Epithelial cell of prostate (primary cell): ENCODE data around the gene WDR27.
"Not testable (repeated sequence)": the region's sequence is repeated elsewhere in the genome, so short reads cannot be mapped to it uniquely, and the experiment has no call there.

ENCODE experiments used
- DNase-seq: peaks from one replicate; pipeline ENCODE4 v3.0.0-alpha.2; 2011; ENCODE audit warnings: low read depth, low spot score
- H3K27ac ChIP-seq: fragments of 450-650 bp; 2 replicates; pipeline ENCODE4 v1.5.1; 2017; ENCODE audit warnings: mild to moderate bottlenecking

Gene WDR27

DNA sequence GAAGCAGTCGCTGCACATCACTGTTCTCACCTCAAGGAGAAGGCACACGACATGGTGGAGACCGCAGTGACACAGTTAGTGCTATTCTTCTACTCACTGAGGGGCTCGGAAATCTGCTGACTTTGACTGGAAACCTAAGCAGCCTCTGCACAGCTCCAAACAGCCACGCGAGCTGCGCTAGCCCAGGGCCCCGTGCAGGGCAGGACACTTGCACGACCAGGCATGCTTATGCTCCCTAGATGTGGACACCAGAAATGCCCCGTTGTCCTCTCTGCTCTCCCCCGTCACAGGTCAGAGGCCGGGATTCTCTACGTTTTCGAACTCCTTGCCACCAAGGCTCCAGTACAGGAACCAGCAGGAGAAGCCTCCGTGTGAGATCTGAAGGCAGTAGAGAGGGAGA, 201.1 kb downstream of the WDR27 start:
- H3K27ac ChIP-seq: no peak overlapping the region
- no peak for DNase-seq

DNA sequence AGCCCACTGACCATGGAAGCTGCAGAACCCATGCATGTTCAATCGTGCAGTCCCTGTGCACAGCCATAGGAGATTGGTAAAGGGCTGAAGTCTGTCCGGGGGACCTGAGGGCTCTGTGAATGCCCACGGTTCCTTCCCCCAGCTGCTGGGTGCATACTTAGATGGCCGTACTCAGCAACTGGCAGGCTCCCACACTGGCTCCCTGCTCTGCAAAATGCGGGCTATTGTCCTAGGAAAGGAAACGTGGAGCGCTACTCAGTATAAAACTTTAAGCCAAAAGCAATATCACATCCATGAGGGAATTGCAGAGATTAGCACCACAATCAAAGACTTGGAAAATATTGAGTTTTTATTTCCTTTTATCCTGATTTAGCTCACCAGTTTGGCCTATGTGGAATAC, 202.0 kb downstream of the WDR27 start:
- no peak overlapping the region for H3K27ac ChIP-seq
- DNase-seq: no peak

DNA sequence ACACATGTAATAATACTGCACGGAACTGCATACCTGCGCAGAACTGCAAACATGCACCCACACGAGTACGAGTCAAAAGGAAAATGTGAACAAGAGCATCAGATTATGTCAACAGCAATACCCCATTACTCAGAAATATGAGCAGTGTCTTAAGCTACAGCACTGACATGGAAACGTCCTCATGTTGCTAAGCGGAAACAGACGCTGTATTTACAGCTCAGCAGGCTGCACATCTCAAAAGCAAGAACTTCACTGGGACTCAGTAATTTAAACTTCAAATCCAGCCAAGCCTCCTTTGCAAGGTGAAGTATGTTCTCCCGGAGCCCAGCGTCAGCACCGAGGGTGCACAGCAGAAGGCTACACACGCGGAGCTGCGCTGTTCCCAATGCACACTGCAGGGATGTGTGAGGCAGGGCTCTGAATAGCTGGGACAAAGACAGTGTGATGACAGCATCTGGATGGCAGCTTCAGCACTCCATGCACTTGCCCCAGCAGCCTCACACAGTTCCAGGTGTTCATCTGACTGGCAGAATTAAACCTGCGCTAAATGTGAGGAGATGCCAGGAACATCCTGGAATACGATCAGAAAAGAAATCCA, 202.8 kb downstream of the WDR27 start:
- no peak for DNase-seq
- H3K27ac ChIP-seq: no peak overlapping the region

DNA sequence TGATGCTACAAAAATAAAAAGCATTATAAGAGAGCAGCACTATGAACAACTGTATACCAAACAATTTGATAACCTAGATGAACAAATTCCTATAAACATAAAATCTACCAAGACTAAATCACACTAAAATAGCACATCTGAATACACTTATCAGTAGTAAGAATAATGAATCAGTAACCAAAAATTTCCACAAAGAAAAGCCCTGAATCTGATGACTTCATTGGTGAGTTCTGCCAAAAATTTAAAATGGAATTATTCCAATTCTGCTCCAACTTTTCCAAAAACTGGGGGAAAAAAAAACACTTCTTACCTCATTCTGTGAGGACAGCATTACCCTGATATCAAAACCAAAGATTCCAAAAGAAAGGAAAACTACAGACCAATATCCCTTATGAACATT, 206.2 kb downstream of the WDR27 start:
- H3K27ac ChIP-seq: no peak overlapping the region
- DNase-seq: no peak

DNA sequence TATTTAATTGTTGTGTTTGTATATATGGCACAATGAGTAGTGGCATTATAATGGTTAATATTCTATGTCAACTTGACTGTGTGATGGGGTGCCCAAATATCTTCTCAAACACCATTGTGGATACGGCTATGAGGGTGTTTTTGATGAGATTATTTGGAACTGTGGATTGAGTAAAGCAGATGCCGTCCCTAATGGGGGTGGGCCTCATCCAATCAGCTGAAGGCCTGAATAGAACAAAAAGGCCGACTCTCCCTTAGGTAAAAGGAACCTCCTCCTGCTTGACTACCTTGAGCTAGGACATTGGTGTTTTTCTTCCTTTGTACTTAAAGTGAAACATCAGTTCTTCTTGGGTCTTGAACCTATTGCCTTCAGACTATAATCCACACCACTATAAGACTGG, 207.8 kb downstream of the WDR27 start:
- H3K27ac ChIP-seq: no peak overlapping the region
- no peak for DNase-seq

DNA sequence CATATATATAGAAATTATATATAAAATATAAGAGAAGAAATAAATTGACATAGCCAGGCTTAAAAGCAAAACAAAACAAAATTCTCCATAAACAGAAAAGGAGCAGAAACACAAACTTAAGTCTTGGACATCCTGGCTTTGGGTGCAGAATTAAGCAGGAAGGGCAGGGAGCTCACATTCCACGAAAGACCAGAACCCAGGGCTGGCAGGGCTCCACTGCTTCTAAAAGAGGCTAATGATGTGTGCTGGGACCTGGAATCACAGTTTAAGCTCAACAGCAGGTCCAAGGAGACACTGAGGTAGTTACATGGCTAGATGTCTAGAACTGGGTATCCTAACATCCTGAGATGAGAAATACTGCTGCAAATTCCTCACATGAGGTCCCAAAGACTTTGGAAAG, 210.3 kb downstream of the WDR27 start:
- H3K27ac ChIP-seq: no peak overlapping the region
- DNase-seq: no peak

DNA sequence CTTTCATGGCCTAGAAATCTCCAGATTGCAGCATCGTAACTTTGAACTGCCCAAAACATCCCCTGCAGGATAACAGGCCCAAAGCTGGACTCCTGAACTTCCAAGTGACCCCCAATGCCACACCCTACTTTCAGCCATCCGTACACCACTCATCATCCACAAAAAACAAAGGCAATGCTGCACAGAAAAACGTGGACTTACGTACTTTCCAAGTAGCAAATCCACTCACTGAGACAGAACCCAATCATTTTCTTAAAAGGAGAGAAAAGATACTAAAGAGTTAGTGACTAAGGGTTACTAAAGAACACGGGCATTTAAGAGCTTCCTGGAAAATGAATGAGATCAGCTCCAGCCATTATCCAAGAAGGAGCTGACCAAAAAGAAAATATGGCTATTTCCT, 211.0 kb downstream of the WDR27 start:
- H3K27ac ChIP-seq: no peak overlapping the region
- no peak for DNase-seq

DNA sequence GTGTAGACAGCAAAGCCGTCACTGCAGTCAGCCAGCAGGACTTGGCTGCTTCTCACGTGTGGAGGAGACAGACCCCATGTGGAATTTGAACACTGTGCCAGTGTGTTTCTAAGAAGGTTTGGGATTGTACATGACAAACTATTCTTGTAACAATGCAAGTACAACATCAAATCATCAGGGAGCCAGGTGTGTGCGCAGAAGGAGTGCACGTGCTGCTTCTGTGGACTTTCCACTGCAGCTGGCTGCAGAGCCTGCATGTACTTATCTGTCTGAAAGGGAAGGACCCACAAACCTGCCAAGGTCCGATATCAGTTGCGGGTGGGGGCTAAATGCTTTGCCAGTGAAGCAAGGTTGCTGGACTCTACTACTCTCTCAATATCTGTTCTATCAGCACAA, 211.6 kb downstream of the WDR27 start:
- no peak overlapping the region for H3K27ac ChIP-seq
- no peak for DNase-seq

DNA sequence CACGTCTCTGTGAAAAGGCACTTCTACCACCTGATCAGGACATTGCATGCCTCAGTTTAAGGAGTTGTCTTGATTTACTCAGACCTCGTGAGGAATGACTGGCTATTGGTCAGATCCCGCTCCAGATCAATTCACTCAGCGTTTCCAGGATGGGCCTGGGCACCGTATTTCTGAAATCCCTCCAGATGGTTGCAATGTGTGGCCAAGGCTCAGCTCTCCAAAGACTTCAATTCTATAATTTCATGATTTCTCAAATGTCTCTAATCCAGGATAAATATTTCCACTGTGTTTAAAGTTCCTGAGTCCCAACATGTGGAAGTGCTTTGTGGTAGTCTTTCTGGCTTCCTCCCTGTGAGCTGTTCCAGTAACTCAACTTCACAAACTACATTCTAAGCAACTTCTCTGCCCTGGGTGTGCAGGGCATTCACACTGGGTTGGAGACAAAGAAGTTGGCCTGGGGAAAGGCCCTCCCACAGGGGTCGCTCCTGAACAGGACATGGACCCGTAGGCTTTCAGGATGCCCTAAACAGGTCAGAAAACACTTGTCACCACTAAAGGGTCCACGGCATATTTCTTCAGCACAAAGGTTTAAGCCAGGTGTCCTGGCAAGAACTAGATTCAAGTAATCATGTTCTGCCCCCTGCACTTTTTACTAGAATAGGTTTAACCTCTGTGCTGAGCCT, 212.1 kb downstream of the WDR27 start:
- no peak for DNase-seq

DNA sequence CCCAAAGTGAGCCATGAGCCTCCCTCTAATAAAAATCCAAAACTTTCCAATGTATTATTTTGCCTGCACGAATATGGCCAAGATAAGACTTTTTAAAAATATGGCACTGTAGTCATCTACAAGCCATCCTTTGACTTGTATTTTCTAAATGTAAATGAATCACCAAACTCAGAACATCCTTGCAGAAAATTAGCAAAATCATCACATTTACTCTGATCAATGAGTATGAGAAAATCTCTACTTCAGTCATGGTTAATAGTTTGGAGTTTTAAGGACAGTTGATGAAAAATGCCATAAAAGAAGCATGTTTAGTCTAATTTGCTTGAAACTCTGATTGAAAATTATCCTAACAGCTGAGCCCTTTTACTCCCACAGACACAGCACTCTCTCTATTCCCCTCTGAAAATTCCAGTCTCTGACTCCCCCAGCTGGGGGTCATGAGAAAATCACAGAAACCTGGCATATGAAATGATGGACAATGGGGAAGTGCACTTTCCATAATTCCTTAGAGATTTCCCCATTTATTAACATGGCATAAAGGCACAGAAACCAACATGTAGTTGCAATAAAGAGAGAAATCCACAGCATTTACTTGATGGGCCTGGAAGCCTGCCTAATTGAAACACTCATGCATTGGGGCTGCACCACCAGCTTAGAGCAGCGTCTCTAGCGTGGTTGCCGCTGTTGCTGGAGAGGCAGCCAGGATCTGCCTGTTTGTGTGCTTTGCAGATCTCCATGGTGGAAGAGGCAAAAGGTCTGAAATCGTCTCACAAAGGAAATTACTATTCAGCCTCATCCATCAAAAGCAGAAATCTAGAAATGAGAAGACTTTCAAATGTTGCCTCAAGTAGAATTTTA, 214.0 kb downstream of the WDR27 start:
- no peak overlapping the region for H3K27ac ChIP-seq
- DNase-seq: no peak

More for the DNA sequence above, 212.1 kb downstream of the WDR27 start:
- no peak overlapping the region for H3K27ac ChIP-seq

DNA sequence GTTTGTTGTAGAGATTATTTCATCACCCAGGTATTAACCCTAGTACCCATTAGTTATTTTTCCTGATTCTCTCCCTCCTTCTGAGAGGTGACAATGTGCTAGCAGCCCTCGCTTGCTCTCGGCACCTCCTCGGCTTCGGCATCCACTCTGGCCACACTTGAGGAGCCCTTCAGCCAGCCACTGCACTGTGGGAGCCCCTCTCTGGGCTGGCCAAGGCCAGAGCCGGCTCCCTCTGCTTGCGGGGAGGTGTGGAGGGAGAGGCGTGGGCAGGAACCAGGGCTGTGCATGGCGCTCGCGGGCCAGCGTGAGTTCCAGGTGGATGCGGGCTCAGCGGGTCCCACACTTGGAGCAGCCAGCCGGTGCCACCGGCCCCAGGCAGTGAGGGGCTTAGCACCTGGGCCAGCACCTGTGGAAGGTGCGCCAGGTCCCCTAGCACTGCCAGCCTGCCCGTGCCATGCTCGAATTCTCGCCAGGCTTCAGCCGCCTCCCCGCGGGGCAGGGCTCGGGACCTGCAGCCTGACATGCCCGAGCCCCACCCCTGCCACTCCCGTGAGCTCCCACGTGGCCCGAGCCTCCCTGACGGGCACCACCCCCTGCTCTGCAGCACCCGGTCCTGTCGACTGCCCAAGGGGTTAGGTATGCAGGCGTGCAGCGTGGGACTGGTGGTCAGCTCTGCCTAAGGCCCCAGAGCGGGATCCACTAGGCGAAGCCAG, 221.9 kb downstream of the WDR27 start:
- DNase-seq: no peak
- no peak overlapping the region for H3K27ac ChIP-seq

DNA sequence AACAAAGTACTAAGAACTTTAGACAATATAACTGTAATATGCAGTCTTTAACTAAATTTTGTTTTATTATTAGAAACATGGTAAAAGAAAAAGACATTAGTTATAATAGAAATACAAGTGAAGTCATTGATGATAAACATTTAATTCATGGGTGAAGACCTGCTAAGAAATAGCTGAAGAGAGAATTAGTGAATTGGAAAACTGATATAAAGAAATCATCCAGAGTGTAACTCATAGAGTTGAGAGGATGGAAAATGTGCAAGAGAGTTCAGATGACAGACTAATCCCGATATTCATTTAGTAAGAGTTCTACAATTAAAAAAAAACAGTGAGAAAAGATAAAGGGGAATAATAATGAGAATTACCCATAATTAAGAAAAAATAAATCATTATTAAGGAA, 227.5 kb downstream of the WDR27 start:
- no peak for DNase-seq
- H3K27ac ChIP-seq: no peak overlapping the region

DNA sequence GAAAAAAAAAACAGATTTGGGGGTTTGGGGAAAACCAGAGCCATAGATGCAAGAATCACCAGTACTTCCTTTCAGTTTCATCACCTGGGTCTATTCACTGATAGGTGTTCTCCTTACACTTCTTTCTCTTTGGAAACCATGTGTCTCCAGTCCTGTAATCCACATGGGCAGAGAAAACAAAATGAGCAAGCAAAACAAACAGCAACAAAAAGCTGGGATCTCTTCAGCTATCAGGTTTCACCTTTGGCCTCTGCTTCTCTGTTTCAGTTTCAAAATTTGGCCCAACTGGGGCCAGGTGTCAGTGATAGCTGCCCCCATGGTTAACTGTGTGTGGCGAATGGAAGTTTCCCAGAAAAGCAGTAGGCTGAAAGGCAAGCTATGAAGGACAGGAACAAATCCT, 228.2 kb downstream of the WDR27 start:
- no peak for DNase-seq
- no peak overlapping the region for H3K27ac ChIP-seq

DNA sequence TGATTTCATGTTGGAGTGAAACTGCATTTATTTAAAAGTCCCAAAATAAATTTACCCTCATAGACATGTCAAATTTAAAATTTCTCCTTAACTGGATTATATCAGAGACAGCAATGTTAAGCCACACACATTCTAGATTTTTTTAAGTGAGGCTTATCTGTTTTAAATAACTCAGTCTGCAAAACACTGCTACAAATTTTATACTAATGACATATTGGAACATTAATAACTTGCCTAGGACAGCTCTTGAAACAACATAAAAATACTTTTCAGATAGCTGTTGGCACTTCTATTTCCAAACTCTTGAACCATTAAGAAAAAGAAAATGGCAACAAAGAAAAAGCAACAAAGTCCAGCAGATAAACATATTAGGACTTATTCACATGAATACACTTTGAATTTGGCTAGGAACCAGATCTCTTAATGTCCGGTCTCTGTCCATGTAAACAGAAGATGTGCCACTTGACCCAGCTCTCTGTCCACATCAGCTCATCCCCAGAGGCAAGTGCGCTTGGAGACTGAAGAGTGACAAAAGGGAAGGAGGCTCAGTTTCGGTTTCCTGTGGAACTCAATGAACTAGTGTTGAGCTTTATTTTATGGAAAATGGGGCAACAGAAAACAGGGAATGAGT, 228.9 kb downstream of the WDR27 start:
- no peak for DNase-seq
- no peak overlapping the region for H3K27ac ChIP-seq

DNA sequence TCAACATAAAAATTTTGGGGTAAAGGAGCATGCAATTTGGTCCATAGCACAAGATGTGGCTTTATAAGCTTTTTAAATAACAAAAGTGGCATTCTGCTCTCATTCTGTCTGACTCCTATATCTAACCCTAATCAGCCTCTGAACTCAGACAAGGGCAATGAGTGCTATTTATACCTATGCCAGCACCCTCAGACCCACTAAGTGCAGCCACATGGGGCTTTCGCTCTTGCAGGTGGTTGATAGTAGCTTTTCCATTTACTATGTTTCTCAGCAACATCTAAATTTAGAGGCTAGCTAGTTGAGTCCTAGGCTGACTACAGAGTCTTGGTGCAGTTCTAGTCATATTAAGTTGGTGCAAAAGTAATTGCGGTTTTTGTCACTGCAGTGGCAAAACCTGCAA, 231.0 kb downstream of the WDR27 start:
- H3K27ac ChIP-seq: no peak overlapping the region
- DNase-seq: no peak

DNA sequence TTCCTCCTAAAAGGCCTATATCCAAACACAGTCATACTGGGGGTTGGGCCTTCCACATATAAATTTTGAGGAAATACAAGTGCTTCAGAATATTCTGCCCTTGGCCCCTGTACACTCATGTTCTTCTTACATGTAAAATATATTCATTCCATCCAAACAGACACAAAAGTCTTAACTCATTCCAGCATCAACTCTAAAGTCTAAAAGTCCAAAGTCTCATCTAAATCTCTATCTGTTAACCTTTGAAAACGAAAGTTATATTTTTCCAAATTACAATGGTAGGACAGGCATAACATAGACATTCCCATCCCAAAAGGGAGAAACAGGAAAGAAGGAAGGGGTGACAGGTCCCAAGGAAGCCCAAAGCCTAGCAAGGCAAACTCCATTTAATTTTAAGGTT, 232.8 kb downstream of the WDR27 start:
- H3K27ac ChIP-seq: no peak overlapping the region
- DNase-seq: no peak

DNA sequence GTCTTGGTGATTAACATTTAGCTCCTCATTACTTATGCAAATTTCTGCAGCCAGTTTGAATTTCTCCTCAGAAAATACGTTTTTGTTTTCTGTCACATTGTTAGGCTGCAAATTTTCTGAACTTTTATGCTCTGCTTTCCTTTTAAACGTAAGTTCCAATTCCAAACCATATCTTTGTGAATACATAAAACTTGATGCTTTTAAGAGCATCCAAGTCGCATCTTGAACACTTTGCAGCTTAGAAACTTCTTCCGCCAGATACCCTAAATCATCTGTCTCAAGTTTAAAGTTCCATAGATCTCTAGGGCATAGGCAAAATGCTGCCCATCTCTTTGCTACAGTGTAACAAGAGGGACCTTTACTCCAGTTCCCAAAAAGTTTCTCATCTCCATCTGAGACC, 234.1 kb downstream of the WDR27 start:
- DNase-seq, H3K27ac ChIP-seq: not testable (repeated sequence)

DNA sequence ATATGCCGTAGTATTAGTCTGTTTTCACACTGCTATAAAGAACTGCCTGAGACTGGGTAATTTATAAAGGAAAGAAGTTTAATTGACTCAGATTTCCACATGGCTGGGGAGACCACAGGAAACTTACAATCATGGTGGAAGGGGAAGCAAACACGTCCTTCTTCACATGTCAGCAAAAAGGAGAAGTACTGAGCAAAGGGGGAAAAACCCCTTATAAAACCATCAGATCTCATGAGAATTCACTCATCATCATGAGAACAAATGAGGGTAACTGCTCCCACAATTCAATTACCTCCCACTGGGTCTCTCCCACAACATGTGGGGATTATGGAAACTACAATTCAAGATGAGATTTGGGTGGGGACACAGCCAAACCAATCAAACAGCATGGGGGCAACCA, 235.6 kb downstream of the WDR27 start:
- not testable (repeated sequence) for DNase-seq, H3K27ac ChIP-seq

DNA sequence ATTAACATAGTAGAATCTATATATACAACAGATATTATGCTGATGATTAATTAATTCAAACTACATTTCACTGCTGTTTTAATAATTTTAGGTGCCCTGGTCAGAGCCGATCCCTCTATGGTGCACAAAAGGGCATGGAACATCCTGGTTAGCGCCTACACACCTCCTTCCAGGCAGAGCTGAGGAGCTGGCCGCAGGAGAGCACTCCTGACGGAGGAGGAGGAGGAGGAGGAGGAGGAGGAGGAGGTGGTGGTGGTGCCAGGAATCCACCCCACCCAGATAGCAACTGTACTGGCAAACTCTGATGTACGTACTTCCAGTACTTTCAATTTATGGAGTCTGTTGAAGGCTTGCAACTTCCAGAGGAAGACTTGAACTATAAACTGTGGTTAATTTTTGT, 244.1 kb downstream of the WDR27 start:
- no peak overlapping the region for H3K27ac ChIP-seq
- no peak for DNase-seq

DNA sequence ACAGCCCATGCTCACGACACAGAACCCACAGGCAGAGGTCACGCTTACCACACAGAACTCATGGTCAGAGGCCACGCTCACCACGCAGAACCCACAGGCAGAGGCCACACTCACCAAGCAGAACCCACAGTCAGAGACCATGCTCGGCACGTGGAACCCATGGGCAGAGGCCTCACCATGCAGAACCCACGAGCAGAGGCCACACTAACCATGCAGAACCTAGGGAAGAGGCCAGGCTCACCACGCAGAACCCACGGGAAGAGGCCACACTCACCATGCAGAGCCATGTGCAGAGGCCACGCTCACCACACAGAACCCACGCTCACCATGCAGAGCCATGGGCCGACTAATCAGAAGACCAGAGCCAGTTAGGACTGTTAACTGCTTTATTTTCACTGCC, 245.0 kb downstream of the WDR27 start:
- H3K27ac ChIP-seq: no peak overlapping the region
- DNase-seq: no peak
